Measurements from ENCODE around the gene RDM1. TPM values are rescaled to one million over a fixed set of nuclear protein-coding genes. Genes with fewer than 3 reads are reported as not detected.

Gene RDM1
- total RNA-seq, 1 donor from 2014 or later = 0.35 TPM

DNA sequence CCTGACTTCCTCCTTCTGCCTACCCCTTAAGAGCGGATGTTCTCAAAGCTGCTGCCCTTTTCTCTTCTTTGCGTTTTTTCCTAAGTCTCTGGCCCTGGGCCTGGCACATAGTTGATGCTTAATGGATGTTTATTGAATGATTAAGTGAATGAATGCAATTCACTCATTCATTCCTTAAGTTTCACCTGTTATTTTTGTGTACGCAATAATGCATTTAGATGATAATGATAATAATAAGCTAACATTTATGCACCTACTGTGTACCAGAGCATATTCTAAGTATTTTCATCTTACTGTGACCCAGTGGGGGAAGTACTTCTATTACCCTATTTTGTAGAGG is 54.8 kb downstream of the RDM1 start:
- TF ChIP-seq, protein P1, sequence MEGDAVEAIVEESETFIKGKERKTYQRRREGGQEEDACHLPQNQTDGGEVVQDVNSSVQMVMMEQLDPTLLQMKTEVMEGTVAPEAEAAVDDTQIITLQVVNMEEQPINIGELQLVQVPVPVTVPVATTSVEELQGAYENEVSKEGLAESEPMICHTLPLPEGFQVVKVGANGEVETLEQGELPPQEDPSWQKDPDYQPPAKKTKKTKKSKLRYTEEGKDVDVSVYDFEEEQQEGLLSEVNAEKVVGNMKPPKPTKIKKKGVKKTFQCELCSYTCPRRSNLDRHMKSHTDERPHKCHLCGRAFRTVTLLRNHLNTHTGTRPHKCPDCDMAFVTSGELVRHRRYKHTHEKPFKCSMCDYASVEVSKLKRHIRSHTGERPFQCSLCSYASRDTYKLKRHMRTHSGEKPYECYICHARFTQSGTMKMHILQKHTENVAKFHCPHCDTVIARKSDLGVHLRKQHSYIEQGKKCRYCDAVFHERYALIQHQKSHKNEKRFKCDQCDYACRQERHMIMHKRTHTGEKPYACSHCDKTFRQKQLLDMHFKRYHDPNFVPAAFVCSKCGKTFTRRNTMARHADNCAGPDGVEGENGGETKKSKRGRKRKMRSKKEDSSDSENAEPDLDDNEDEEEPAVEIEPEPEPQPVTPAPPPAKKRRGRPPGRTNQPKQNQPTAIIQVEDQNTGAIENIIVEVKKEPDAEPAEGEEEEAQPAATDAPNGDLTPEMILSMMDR (IDR thresholded peaks at IDR 0.05) = no peak
- Mint-ChIP-seq H3K4me3 (ENCODE audit: unreplicated experiment) (no peak overlapping the region), H3K36me3 (ENCODE audit: low read depth) (no peaks in the 10 kb centered on the region), H3K4me1 (ENCODE audit: low read depth) (peaks cover 13% of the 10 kb centered on the region), H3K27ac (ENCODE audit: unreplicated experiment) (no peak overlapping the region), H3K27me3 (ENCODE audit: low read depth) (no peaks in the 10 kb centered on the region), H3K9me3 (ENCODE audit: low read depth) (no peaks in the 10 kb centered on the region)
- no peak for DNase-seq (ENCODE audit: low spot score)

DNA sequence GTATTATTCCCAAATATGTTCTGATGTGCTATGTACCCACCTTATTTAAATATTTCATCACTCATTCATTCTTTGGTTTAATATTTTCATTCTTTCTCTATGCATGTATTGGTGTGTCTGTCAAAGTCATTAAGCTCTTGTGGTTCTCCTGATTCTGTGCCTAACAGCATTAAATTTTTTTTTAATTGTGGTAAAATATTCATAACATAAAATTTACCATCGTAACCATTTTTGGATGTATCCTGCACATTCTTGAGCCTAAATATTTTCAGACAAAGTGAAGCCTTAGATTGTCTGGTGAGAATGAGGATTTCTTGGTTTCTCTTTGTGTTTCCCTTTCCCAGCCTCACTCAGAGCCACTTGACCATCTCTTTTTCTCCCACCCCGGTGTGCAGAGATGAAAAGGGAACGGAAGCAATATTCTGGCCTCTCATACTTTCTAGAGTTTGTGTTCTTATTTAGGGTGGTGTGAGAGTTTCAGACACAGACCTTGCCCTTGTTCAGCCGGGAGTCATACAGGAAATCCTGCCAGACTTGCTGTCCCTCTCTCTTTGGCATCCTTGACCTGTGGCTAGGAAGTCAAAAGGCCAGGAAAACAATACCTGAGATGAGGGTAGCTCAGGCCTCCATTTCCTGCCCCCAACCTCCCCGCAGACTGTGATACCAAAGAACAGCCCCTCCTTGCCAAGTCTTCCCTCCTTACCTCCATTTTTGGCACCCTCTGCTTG is 55.3 kb downstream of the RDM1 start:
- Mint-ChIP-seq H3K27me3 (ENCODE audit: low read depth) (no peaks in the 10 kb centered on the region), H3K9me3 (ENCODE audit: low read depth) (no peaks in the 10 kb centered on the region), H3K27ac (ENCODE audit: unreplicated experiment) (no peak overlapping the region), H3K4me3 (ENCODE audit: unreplicated experiment) (no peak overlapping the region), H3K36me3 (ENCODE audit: low read depth) (no peaks in the 10 kb centered on the region), H3K4me1 (ENCODE audit: low read depth) (peaks cover 13% of the 10 kb centered on the region)
- TF ChIP-seq, protein P1 (IDR thresholded peaks at IDR 0.05) = no peak
- no peak for DNase-seq (ENCODE audit: low spot score)

DNA sequence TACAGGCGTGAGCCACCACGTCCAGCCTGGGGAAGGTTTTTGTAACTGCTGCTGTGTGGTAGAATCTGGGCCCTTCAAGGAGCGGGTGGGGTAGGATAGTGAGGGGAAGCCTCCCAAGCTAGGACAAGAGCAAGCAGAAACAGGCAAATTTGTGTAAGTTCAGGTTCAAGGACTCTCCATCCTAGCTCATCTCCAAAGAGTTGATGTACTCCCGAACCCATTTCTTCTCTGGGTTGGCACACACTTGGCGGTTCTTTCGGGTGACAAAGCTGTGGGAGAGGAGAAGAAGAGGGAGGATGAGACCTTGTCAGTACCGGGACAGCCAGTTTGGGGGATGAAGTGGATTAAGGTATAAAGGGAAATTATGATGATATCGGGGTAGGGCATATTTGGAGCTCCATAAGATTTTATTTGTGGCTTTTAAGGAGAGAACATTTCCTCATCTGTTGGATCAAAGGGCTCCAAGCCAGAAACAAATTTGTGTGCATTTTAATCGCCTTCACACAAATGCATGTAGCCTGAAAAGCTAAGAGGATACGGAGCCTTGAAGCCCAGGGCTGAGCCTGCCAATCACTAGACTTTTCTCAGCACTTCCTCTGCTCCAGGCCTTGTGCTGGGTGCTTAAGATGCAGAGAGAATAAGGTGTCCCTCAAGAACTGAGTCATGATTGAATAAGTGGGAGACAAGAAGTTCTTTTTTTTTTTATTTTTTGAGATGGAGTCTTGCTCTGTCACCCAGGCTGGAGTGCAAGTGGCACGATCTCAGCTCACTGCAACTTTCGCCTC is 58.2 kb downstream of the RDM1 start:
- Mint-ChIP-seq H3K27ac (ENCODE audit: unreplicated experiment) (no peak overlapping the region), H3K36me3 (ENCODE audit: low read depth) (no peaks in the 10 kb centered on the region), H3K4me1 (ENCODE audit: low read depth) (peaks cover 11% of the 10 kb centered on the region), H3K27me3 (ENCODE audit: low read depth) (no peaks in the 10 kb centered on the region), H3K4me3 (ENCODE audit: unreplicated experiment) (no peak overlapping the region), H3K9me3 (ENCODE audit: low read depth) (no peaks in the 10 kb centered on the region)
- TF ChIP-seq, protein P1 (IDR thresholded peaks at IDR 0.05) = no peak
- DNase-seq (ENCODE audit: low spot score) = no peak

DNA sequence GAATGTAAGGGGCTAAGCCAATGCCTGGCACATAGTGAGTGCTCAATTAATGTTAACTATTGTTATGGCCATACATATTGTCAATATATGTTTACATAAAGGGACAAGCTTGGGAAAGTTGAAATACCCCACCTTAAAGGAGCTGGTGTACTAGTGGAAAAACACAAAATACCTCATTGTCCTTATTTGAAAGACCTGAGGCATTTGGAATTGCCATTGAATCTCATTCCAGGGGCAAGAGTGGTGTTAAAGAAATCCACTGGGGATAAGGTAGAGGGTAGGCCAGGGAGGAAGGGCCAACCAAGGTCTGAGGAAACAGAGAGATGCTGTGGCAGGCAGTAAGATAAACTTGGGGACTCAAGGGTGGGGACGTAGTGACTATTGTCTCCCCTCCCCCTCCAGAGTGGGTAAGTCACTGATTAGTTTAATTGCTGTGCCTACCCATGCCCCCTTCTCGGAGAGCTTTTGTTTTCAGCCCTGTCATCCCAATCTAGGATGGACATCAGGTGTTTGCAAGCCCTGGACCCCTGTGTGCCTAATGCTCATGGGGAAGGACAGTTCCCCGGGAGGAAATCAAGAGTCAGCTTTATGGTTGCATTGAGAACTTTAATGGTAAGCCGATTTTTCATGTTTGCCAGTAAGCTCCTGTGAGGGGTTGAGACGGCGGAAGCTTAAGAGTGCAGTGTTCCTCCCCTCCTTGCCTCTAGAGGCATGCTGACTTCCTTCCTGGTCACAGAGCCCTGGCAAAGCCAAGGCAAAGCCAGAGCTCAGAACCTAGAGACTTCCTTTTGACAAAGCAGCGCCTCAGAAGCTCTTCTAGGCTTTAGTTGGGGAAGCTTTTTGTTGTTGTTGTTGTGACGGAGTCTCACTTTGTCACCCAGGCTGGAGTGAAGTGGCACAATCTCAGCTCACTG is 59.4 kb downstream of the RDM1 start:
- no peak for DNase-seq (ENCODE audit: low spot score)
- TF ChIP-seq, protein P1 (IDR thresholded peaks at IDR 0.05) = no peak
- no peak overlapping the region for H3K4me3 Mint-ChIP-seq (ENCODE audit: unreplicated experiment)
- H3K36me3 Mint-ChIP-seq (ENCODE audit: low read depth) = no peaks in the 10 kb centered on the region
- peaks cover 15% of the 10 kb centered on the region for H3K4me1 Mint-ChIP-seq (ENCODE audit: low read depth)
- H3K27me3 Mint-ChIP-seq (ENCODE audit: low read depth) = no peaks in the 10 kb centered on the region
- H3K9me3 Mint-ChIP-seq (ENCODE audit: low read depth) = no peaks in the 10 kb centered on the region
- no peak overlapping the region for H3K27ac Mint-ChIP-seq (ENCODE audit: unreplicated experiment)

DNA sequence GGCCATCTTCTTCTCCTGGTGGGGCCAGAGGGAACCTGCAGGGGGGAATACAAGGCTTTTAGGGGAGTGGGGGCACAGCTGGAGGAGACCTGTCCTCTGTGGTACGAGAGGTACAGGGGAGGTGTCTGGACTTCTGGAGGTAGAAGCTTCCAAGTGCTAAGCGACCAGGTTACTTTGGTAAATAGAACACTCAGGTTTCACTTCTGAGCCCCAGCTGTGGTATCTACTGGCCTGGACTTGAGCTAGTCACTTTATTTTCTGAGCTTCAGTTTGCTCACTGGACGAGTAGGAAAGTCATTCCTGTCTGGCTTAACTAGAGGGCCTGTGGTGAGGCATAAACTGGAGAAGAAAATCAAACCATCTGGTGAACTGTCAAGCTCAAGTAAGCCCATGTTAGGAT is 61.8 kb downstream of the RDM1 start, which contains the start of gene HEATR9:
HEATR9 (minus strand) TSS at position 155 of the 400 bp plus-strand sequence; CDS start at position 6, 149 bp downstream.
- no peaks in the 10 kb centered on the region for H3K36me3 Mint-ChIP-seq (ENCODE audit: low read depth)
- H3K4me3 Mint-ChIP-seq (ENCODE audit: unreplicated experiment) = no peak within 1 kb of the TSS
- no peaks in the 10 kb centered on the region for H3K9me3 Mint-ChIP-seq (ENCODE audit: low read depth)
- H3K27me3 Mint-ChIP-seq (ENCODE audit: low read depth) = no peaks in the 10 kb centered on the region
- peaks cover 12% of the 10 kb centered on the region for H3K4me1 Mint-ChIP-seq (ENCODE audit: low read depth)
- TF ChIP-seq, protein P1 (IDR thresholded peaks at IDR 0.05) = no peak
- H3K27ac Mint-ChIP-seq (ENCODE audit: unreplicated experiment) = no peak within 1 kb of the TSS
- no peak for DNase-seq (ENCODE audit: low spot score)
